VCaP (cell line): Measurements from ENCODE around the gene EPN1.
"Not testable (repeated sequence)": the region's sequence is repeated elsewhere in the genome, so short reads cannot be mapped to it uniquely, and the experiment has no call there.

ENCODE experiments used
- H3K27ac ChIP-seq: fragments of 450-650 bp; 2 replicates; pipeline ENCODE4 v1.5.1; 2017
- CTCF ChIP-seq: fragments of 450-650 bp; conservative IDR thresholded peaks from 2 replicates; pipeline ENCODE4 v1.5.1; 2017; ENCODE audit warnings: mild to moderate bottlenecking, moderate library complexity

The EPN1 gene

GRCh38 chr19:55704494-55705245 is 29.6 kb downstream of the EPN1 start:
- no peak overlapping the region for H3K27ac ChIP-seq
- no peak for TF ChIP-seq CTCF

- no peak overlapping the region for H3K27ac ChIP-seq
- no peak for TF ChIP-seq CTCF
These were observed 30.9 kb downstream of the EPN1 start for GRCh38 chr19:55705972-55706371.

GRCh38 chr19:55711719-55712118 is 36.7 kb downstream of the EPN1 start:
- H3K27ac ChIP-seq: no peak overlapping the region
- no peak for TF ChIP-seq CTCF

- TF ChIP-seq CTCF: no peak
- no peak overlapping the region for H3K27ac ChIP-seq
These were observed 38.0 kb downstream of the EPN1 start for GRCh38 chr19:55712804-55713631.

GRCh38 chr19:55716531-55716930 is 41.5 kb downstream of the EPN1 start:
- TF ChIP-seq CTCF: no peak
- no peak overlapping the region for H3K27ac ChIP-seq

- H3K27ac ChIP-seq: no peak overlapping the region
- TF ChIP-seq CTCF: no peak
These were observed 42.2 kb downstream of the EPN1 start for GRCh38 chr19:55717251-55717650.

GRCh38 chr19:55717879-55718711 is 43.1 kb downstream of the EPN1 start:
- H3K27ac ChIP-seq: not testable (repeated sequence)
